Activated CD4-positive, CD25-positive, alpha-beta regulatory T cell (primary cell): ENCODE results near the gene TBC1D5.
"Not testable (repeated sequence)": the region's sequence is repeated elsewhere in the genome, so short reads cannot be mapped to it uniquely, and the experiment has no call there.

Source experiments
- DNase-seq, 4 experiments: peaks; one replicate each; lab custom pipeline; 2025; lab: John Stamatoyannopoulos, UW

TBC1D5 gene

GRCh38 chr3:17411157-17411877 is 331.1 kb downstream of the TBC1D5 start:
- DNase-seq = no peak

- DNase-seq = no peak
These were observed 334.9 kb downstream of the TBC1D5 start for GRCh38 chr3:17407576-17407975.

- DNase-seq = no peak
These were observed 337.9 kb downstream of the TBC1D5 start for GRCh38 chr3:17404548-17404947.

- DNase-seq = no peak
These were observed 340.0 kb downstream of the TBC1D5 start for GRCh38 chr3:17402442-17402841.

GRCh38 chr3:17401912-17402311 is 340.5 kb downstream of the TBC1D5 start:
- no peak for DNase-seq

- DNase-seq = no peak
These were observed 342.8 kb downstream of the TBC1D5 start for GRCh38 chr3:17399586-17399985.

GRCh38 chr3:17398959-17399551 is 343.4 kb downstream of the TBC1D5 start:
- no peak for DNase-seq

- DNase-seq = no peak
These were observed 346.4 kb downstream of the TBC1D5 start for GRCh38 chr3:17396036-17396435.

- DNase-seq = no peak
These were observed 347.8 kb downstream of the TBC1D5 start for GRCh38 chr3:17394541-17395155.

GRCh38 chr3:17392516-17392915 is 349.9 kb downstream of the TBC1D5 start:
- not testable (repeated sequence) for DNase-seq

GRCh38 chr3:17390785-17391184 is 351.6 kb downstream of the TBC1D5 start:
- DNase-seq = no peak

GRCh38 chr3:17387108-17387507 is 355.3 kb downstream of the TBC1D5 start:
- no peak for DNase-seq

- no peak for DNase-seq
These were observed 356.0 kb downstream of the TBC1D5 start for GRCh38 chr3:17386432-17386831.

- DNase-seq = no peak
These were observed 357.7 kb downstream of the TBC1D5 start for GRCh38 chr3:17384567-17385296.

- DNase-seq = no peak
These were observed 369.1 kb downstream of the TBC1D5 start for GRCh38 chr3:17373304-17373703.

GRCh38 chr3:17372362-17373210 is 369.8 kb downstream of the TBC1D5 start:
- DNase-seq = no peak

- no peak for DNase-seq
These were observed 372.5 kb downstream of the TBC1D5 start for GRCh38 chr3:17369973-17370372.

- DNase-seq = no peak
These were observed 375.3 kb downstream of the TBC1D5 start for GRCh38 chr3:17367171-17367570.

- no peak for DNase-seq
These were observed 381.4 kb downstream of the TBC1D5 start for GRCh38 chr3:17360991-17361390.

- DNase-seq = no peak
These were observed 382.5 kb downstream of the TBC1D5 start for GRCh38 chr3:17359911-17360310.

- DNase-seq = no peak
These were observed 385.3 kb downstream of the TBC1D5 start for GRCh38 chr3:17357035-17357710.
